GM21381 (cell line): ENCODE measurements around the gene C1QTNF3.
"Not testable (repeated sequence)": the region's sequence is repeated elsewhere in the genome, so short reads cannot be mapped to it uniquely, and the experiment has no call there.

Experiments
- ATAC-seq: cut with Tn5 transposase; IDR thresholded peaks from one replicate; pipeline ENCODE4 v1.9.1; 2021; ENCODE audit warnings: mild to moderate bottlenecking, moderate library complexity; ENCODE audit not compliant: unreplicated experiment

C1QTNF3 gene

GRCh38 chr5:34053133-34053532 is 10.1 kb upstream of the C1QTNF3 start:
- no peak for ATAC-seq

GRCh38 chr5:34051374-34051980 is 8.5 kb upstream of the C1QTNF3 start:
- ATAC-seq = no peak

GRCh38 chr5:34047774-34048572 is 5.0 kb upstream of the C1QTNF3 start:
- ATAC-seq = no peak

- ATAC-seq = no peak
These were observed 4.1 kb upstream of the C1QTNF3 start for GRCh38 chr5:34047143-34047542.

GRCh38 chr5:34045996-34046395 is 3.0 kb upstream of the C1QTNF3 start:
- ATAC-seq = no peak

GRCh38 chr5:34045023-34045422 is 2.0 kb upstream of the C1QTNF3 start:
- no peak for ATAC-seq

GRCh38 chr5:34042321-34042720 is 692 bp downstream of the C1QTNF3 start:
- no peak for ATAC-seq

- no peak for ATAC-seq
These were observed 1.6 kb downstream of the C1QTNF3 start for GRCh38 chr5:34041247-34041972.

GRCh38 chr5:34040472-34040871 is 2.5 kb downstream of the C1QTNF3 start:
- ATAC-seq = no peak

- no peak for ATAC-seq
These were observed 3.4 kb downstream of the C1QTNF3 start for GRCh38 chr5:34039398-34040157.

GRCh38 chr5:34038838-34039237 is 4.2 kb downstream of the C1QTNF3 start:
- ATAC-seq = no peak

- no peak for ATAC-seq
These were observed 4.6 kb downstream of the C1QTNF3 start for GRCh38 chr5:34038390-34038789.

GRCh38 chr5:34037726-34038125 is 5.3 kb downstream of the C1QTNF3 start:
- ATAC-seq = no peak

- ATAC-seq = no peak
These were observed 7.3 kb downstream of the C1QTNF3 start for GRCh38 chr5:34035756-34036155.

- peak; percentile 57 for ATAC-seq
These were observed 8.3 kb downstream of the C1QTNF3 start for GRCh38 chr5:34034534-34035327.

GRCh38 chr5:34031966-34032365 is 11.0 kb downstream of the C1QTNF3 start:
- no peak for ATAC-seq

- no peak for ATAC-seq
These were observed 11.9 kb downstream of the C1QTNF3 start for GRCh38 chr5:34031117-34031516.

- ATAC-seq = not testable (repeated sequence)
These were observed 12.4 kb downstream of the C1QTNF3 start for GRCh38 chr5:34030585-34030984.

- ATAC-seq = no peak
These were observed 13.0 kb downstream of the C1QTNF3 start for GRCh38 chr5:34030048-34030447.

- no peak for ATAC-seq
These were observed 14.7 kb downstream of the C1QTNF3 start for GRCh38 chr5:34028349-34028748.
